H1 (cell line): Measurements from ENCODE around the gene SSTR3. TPM values are rescaled to one million over a fixed set of nuclear protein-coding genes. Genes with fewer than 3 reads are reported as not detected.

ENCODE experiments used
- CHD1 ChIP-seq: IDR thresholded peaks from 2 replicates; pipeline ENCODE4 v1.6.1; 2012; ENCODE audit warnings: low read depth, low read length, improper control_type of control experiment
- GABPA ChIP-seq: IDR thresholded peaks from 2 replicates; pipeline ENCODE4 v1.6.1; 2011; ENCODE audit warnings: mild to moderate bottlenecking, low read length, moderate library complexity, borderline replicate concordance; ENCODE audit not compliant: insufficient read depth
- JUN ChIP-seq: IDR thresholded peaks from 2 replicates; pipeline ENCODE4 v1.6.1; 2011; ENCODE audit warnings: low read depth, mild to moderate bottlenecking, improper control_type of control experiment, low read length
- TAF7 ChIP-seq: optimal IDR thresholded peaks from 2 replicates; pipeline ENCODE3; 2011; ENCODE audit warnings: low read depth, mild to moderate bottlenecking, inconsistent platforms, low read length, moderate library complexity, borderline replicate concordance
- polyA plus RNA-seq, 7 experiments: library from polyadenylated mRNA; depleted of rRNA in 3 of 7; stranded (reverse) in 5 of 7; unstranded in 2 of 7; fragments of >200 nt in 5 of 7; fragments of 200-250 nt in 2 of 7; gene quantifications; 1 replicate in 5 of 7; 2 replicates in 1 of 7; 4 replicates in 1 of 7; pipeline versions ENCODE4 v1.2.1 to v1.2.3, GENCODE V29; 2011 to 2013; ENCODE audit warnings: missing spikeins in 2 of 7, mixed read lengths in 2 of 7
- total RNA-seq: library from RNA; stranded (reverse); fragmentation: NEBNext Ultra II Directional; extraction: Animal tissue kit (Norgen Biotek cat#: 25700); gene quantifications from 2 replicates; pipeline ENCODE4 v1.2.1, GENCODE V29; 2021

Gene SSTR3
- total and polyA plus RNA-seq, 2 of the 8 experiments (the other 6 are each of a cell fraction or from before 2014, with no cell fraction given): 0.22 to 0.77 TPM

DNA sequence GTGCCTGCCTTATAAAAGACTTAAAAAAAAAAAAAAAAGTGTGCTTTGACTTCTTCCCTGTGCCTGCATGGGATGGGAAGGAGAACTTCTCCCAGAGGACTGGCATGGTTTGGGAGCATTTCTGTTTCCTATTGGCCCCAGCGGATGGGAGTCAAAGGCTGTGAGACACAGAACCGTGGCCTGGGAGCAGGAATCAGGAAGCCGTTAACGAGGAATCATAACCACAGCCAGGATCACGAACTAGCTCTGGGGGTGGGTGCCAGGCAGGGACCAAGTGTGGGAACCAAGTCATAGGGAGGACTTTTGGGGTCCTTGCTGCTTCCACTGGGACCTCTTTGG is 24.8 kb downstream of the SSTR3 start (continued):
- TF ChIP-seq CHD1 (no peak), JUN (no peak), TAF7 (no peak), GABPA (no peak)
